ENCODE data around the gene DSCAM. TPM values are rescaled to one million over a fixed set of nuclear protein-coding genes. Genes with fewer than 3 reads are reported as not detected.

Gene DSCAM
- total and polyA plus RNA-seq, 2 donors (not counting 1 experiment from before 2014, with no cell fraction given): under 0.01 to 0.01 TPM

DNA sequence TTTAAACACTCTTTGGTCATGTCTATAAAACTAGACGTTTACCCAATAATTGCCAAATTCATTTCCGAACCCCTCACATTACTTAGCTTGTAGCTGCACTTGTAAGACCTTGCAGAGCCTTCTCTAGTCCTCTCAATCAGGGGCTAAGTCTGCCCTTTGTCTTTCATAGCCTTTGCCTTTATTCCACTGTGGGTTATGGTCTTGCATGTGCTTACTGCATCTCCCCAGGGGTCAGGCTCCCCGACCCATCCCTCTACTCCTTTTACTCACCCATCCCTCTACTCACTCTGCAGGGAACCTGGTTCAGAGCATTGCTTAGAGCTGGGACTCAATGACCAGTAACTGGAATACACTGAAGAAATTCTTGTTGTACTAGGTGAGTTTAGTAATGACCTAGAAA lies 744.3 kb downstream of the DSCAM start:
- Histone ChIP-seq H3K79me2 (ENCODE audit: control insufficient read depth, insufficient read depth, low read length) (no peaks in the 10 kb centered on the region), H3K9ac (ENCODE audit: insufficient read depth, low read length) (no peak overlapping the region), H3K4me3 (replicated peaks in 1 of 4; ENCODE audit: control extremely low read depth in 1 of 4, insufficient read depth in 1 of 4, low read depth in 3 of 4, low read length in 4 of 4) (no peak overlapping the region), H3K36me3 (ENCODE audit: control insufficient read depth, insufficient read depth, low read length) (no peaks in the 10 kb centered on the region), H2AFZ (ENCODE audit: low read length) (no peak overlapping the region), H3K27me3 (ENCODE audit: control insufficient read depth, insufficient read depth, low read length) (no peaks in the 10 kb centered on the region), H3K4me2 (ENCODE audit: extremely low read depth, insufficient read depth, low read length) (no peak overlapping the region), H3K9me3 (ENCODE audit: control insufficient read depth, insufficient read depth, low read depth, low read length) (no peaks in the 10 kb centered on the region), H4K20me1 (ENCODE audit: control insufficient read depth, extremely low read depth, insufficient read depth, low read length) (no peaks in the 10 kb centered on the region), H3K4me1 (ENCODE audit: control insufficient read depth, extremely low read depth, insufficient read depth, low read length) (no peaks in the 10 kb centered on the region), H3K27ac (ENCODE audit: insufficient read depth, low read length) (no peak overlapping the region)
- no peak for DNase-seq (ENCODE audit: low read depth in 2 of 2)
- no peak for TF ChIP-seq CTCF (conservative IDR thresholded peaks at IDR 0.05 in 1 of 2, IDR thresholded peaks at IDR 0.05 in 1 of 2; ENCODE audit: low read depth in 1 of 2, low read length in 2 of 2)
- TF ChIP-seq EZH2 (IDR thresholded peaks at IDR 0.05; ENCODE audit: low read length, missing control alignments): no peak

DNA sequence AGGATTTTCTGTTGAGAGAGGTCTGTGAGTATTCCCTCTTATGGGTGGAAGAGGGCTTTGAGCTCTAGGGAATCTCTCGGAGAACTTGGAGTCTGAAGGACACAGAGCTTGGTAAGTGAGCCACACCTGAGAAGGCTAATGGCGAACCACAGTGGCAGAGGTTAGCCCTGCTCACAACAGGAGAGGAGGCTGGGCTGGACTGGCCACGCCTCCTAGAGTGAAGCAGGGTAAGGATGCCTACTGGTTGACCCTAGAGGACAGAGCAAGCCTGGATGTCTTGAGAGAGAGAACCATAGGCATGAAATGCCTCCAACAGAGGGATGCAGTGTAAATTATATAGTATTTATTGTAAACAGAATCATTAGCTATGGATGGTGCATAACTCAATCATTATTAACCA lies 747.1 kb downstream of the DSCAM start:
- Histone ChIP-seq H4K20me1 (ENCODE audit: control insufficient read depth, extremely low read depth, insufficient read depth, low read length) (no peaks in the 10 kb centered on the region), H2AFZ (ENCODE audit: low read length) (no peak overlapping the region), H3K4me3 (replicated peaks in 1 of 4; ENCODE audit: control extremely low read depth in 1 of 4, insufficient read depth in 1 of 4, low read depth in 3 of 4, low read length in 4 of 4) (no peak overlapping the region), H3K79me2 (ENCODE audit: control insufficient read depth, insufficient read depth, low read length) (no peaks in the 10 kb centered on the region), H3K36me3 (ENCODE audit: control insufficient read depth, insufficient read depth, low read length) (no peaks in the 10 kb centered on the region), H3K4me1 (ENCODE audit: control insufficient read depth, extremely low read depth, insufficient read depth, low read length) (no peaks in the 10 kb centered on the region), H3K27ac (ENCODE audit: insufficient read depth, low read length) (no peak overlapping the region), H3K9me3 (ENCODE audit: control insufficient read depth, insufficient read depth, low read depth, low read length) (no peaks in the 10 kb centered on the region), H3K27me3 (ENCODE audit: control insufficient read depth, insufficient read depth, low read length) (no peaks in the 10 kb centered on the region), H3K9ac (ENCODE audit: insufficient read depth, low read length) (no peak overlapping the region), H3K4me2 (ENCODE audit: extremely low read depth, insufficient read depth, low read length) (no peak overlapping the region)
- no peak for TF ChIP-seq EZH2 (IDR thresholded peaks at IDR 0.05; ENCODE audit: low read length, missing control alignments)
- TF ChIP-seq CTCF (conservative IDR thresholded peaks at IDR 0.05 in 1 of 2, IDR thresholded peaks at IDR 0.05 in 1 of 2; ENCODE audit: low read depth in 1 of 2, low read length in 2 of 2): no peak
- no peak for DNase-seq (ENCODE audit: low read depth in 2 of 2)

- H3K79me2 ChIP-seq (ENCODE audit: control insufficient read depth, insufficient read depth, low read length): no peaks in the 10 kb centered on the region
Observed at GRCh38 chr21:40095477-40095876, 751.5 kb downstream of the DSCAM start.

More at GRCh38 chr21:40095477-40095876, 751.5 kb downstream of the DSCAM start:
- H3K9me3 ChIP-seq (ENCODE audit: control insufficient read depth, insufficient read depth, low read depth, low read length): no peaks in the 10 kb centered on the region
- H3K27me3 ChIP-seq (ENCODE audit: control insufficient read depth, insufficient read depth, low read length): no peaks in the 10 kb centered on the region
- H3K4me3 ChIP-seq (replicated peaks in 1 of 4; ENCODE audit: control extremely low read depth in 1 of 4, insufficient read depth in 1 of 4, low read depth in 3 of 4, low read length in 4 of 4): no peak overlapping the region
- TF ChIP-seq CTCF (conservative IDR thresholded peaks at IDR 0.05 in 1 of 2, IDR thresholded peaks at IDR 0.05 in 1 of 2; ENCODE audit: low read depth in 1 of 2, low read length in 2 of 2) (no peak), EZH2 (IDR thresholded peaks at IDR 0.05; ENCODE audit: low read length, missing control alignments) (no peak)
- no peak overlapping the region for H2AFZ ChIP-seq (ENCODE audit: low read length)
- no peak overlapping the region for H3K9ac ChIP-seq (ENCODE audit: insufficient read depth, low read length)
- no peaks in the 10 kb centered on the region for H3K4me1 ChIP-seq (ENCODE audit: control insufficient read depth, extremely low read depth, insufficient read depth, low read length)
- no peak overlapping the region for H3K27ac ChIP-seq (ENCODE audit: insufficient read depth, low read length)
- H3K4me2 ChIP-seq (ENCODE audit: extremely low read depth, insufficient read depth, low read length): no peak overlapping the region
- no peaks in the 10 kb centered on the region for H3K36me3 ChIP-seq (ENCODE audit: control insufficient read depth, insufficient read depth, low read length)
- no peak for DNase-seq (ENCODE audit: low read depth in 2 of 2)
- no peaks in the 10 kb centered on the region for H4K20me1 ChIP-seq (ENCODE audit: control insufficient read depth, extremely low read depth, insufficient read depth, low read length)
